ENCODE measurements around the gene ZNF275. TPM values are rescaled to one million over a fixed set of nuclear protein-coding genes. Genes with fewer than 3 reads are reported as not detected.
"Not testable (repeated sequence)": the region's sequence is repeated elsewhere in the genome, so short reads cannot be mapped to it uniquely, and the experiment has no call there.

ZNF275 gene
- total RNA-seq, 1 donor from 2014 or later: 14.8 TPM

DNA sequence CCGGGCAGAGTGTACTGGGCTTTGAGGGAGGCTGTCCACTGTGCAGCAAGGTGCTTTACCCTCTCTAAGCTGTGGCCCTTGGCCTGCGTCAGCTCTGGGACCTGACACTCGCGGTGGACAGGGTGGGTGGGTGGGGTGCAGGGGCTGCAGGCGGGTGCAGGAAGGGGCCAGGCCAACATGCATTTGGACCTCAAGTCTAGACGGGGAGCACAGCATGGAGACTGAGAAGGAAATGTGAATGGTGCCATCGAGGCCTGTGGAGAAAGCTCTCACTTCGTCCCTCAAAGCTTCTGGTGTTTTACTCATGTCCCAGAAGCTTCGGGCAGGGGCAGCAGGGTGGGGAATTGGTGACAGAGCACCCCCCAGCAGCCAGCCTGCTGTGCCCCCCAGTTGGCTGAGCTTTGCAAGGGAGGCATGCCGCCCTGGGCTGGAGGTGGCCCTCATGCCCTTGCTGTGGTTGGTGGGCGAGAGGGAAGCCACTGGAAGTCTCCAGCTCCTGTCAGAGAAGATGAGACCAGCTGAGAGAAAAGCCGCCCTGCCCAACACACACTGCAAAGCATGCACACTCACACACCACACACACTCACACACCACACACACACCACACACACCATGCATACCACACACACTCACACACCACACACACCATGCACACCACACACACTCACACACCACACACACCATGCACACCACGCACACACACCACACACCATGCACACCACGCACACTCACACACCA is 54.9 kb downstream of the ZNF275 start:
- Histone ChIP-seq H3K27me3 (ENCODE audit: insufficient read depth, low read length) (no peaks in the 10 kb centered on the region), H3K4me2 (ENCODE audit: low read length) (no peak overlapping the region)

DNA sequence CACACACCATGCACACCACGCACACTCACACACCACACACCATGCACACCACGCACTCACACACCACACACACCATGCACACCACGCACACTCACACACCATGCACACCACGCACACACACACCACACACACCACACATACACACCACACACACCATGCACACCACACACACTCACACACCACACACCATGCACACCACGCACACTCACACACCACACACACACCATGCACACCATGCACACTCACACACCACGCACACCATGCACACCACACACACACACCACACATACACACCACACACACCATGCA is 55.5 kb downstream of the ZNF275 start:
- not testable (repeated sequence) for H3K9me3 Mint-ChIP-seq (ENCODE audit: unreplicated experiment); H3K27ac ChIP-seq (ENCODE audit: low read depth, low read length); DNase-seq (ENCODE audit: low read depth); H3K36me3 ChIP-seq (ENCODE audit: insufficient read depth, low read length); H3K4me2 ChIP-seq (ENCODE audit: low read length); H3K36me3 Mint-ChIP-seq (ENCODE audit: low read depth, unreplicated experiment); H3K9ac ChIP-seq (ENCODE audit: low read length); H3K27ac Mint-ChIP-seq (ENCODE audit: unreplicated experiment); H3K79me2 ChIP-seq (ENCODE audit: insufficient read depth, low read length); H3K4me1 Mint-ChIP-seq (ENCODE audit: low read depth, unreplicated experiment); H4K20me1 ChIP-seq (ENCODE audit: insufficient read depth, low read length); H3K27me3 ChIP-seq (ENCODE audit: insufficient read depth, low read length); H3K4me3 Mint-ChIP-seq (ENCODE audit: unreplicated experiment); H3K4me1 ChIP-seq (ENCODE audit: insufficient read depth, low read length); H3K9me3 ChIP-seq (ENCODE audit: insufficient read depth, low read depth, low read length); H2AFZ ChIP-seq (ENCODE audit: low read depth, low read length); H3K4me3 ChIP-seq (ENCODE audit: insufficient read depth, low read depth, low read length); H3K27me3 Mint-ChIP-seq (ENCODE audit: low read depth, unreplicated experiment)
- FAIRE-seq: peak; percentile 95

More for the DNA sequence above, 54.9 kb downstream of the ZNF275 start:
- no peaks in the 10 kb centered on the region for H3K9me3 ChIP-seq (ENCODE audit: insufficient read depth, low read depth, low read length)
- TF ChIP-seq EZH2 (IDR thresholded peaks at IDR 0.05; ENCODE audit: insufficient read depth, low read length) (no peak), CTCF (IDR thresholded peaks at IDR 0.05; ENCODE audit: insufficient read depth, low read depth, low read length) (no peak)
- H3K4me1 Mint-ChIP-seq (ENCODE audit: low read depth, unreplicated experiment): peaks cover 2% of the 10 kb centered on the region
- H3K9me3 Mint-ChIP-seq (ENCODE audit: unreplicated experiment): no peaks in the 10 kb centered on the region
- no peaks in the 10 kb centered on the region for H4K20me1 ChIP-seq (ENCODE audit: insufficient read depth, low read length)
- H3K27ac Mint-ChIP-seq (ENCODE audit: unreplicated experiment): no peak overlapping the region
- no peaks in the 10 kb centered on the region for H3K36me3 ChIP-seq (ENCODE audit: insufficient read depth, low read length)
- no peaks in the 10 kb centered on the region for H3K79me2 ChIP-seq (ENCODE audit: insufficient read depth, low read length)
- no peaks in the 10 kb centered on the region for H3K4me1 ChIP-seq (ENCODE audit: insufficient read depth, low read length)
- no peak for DNase-seq (ENCODE audit: low read depth)
- H3K9ac ChIP-seq (ENCODE audit: low read length): no peak overlapping the region
- no peak overlapping the region for H3K4me3 ChIP-seq (ENCODE audit: insufficient read depth, low read depth, low read length)
- H2AFZ ChIP-seq (ENCODE audit: low read depth, low read length): no peak overlapping the region
- no peak for FAIRE-seq
- H3K4me3 Mint-ChIP-seq (ENCODE audit: unreplicated experiment): no peak overlapping the region
- H3K36me3 Mint-ChIP-seq (ENCODE audit: low read depth, unreplicated experiment): no peaks in the 10 kb centered on the region
- no peak overlapping the region for H3K27ac ChIP-seq (ENCODE audit: low read depth, low read length)
- H3K27me3 Mint-ChIP-seq (ENCODE audit: low read depth, unreplicated experiment): no peaks in the 10 kb centered on the region

DNA sequence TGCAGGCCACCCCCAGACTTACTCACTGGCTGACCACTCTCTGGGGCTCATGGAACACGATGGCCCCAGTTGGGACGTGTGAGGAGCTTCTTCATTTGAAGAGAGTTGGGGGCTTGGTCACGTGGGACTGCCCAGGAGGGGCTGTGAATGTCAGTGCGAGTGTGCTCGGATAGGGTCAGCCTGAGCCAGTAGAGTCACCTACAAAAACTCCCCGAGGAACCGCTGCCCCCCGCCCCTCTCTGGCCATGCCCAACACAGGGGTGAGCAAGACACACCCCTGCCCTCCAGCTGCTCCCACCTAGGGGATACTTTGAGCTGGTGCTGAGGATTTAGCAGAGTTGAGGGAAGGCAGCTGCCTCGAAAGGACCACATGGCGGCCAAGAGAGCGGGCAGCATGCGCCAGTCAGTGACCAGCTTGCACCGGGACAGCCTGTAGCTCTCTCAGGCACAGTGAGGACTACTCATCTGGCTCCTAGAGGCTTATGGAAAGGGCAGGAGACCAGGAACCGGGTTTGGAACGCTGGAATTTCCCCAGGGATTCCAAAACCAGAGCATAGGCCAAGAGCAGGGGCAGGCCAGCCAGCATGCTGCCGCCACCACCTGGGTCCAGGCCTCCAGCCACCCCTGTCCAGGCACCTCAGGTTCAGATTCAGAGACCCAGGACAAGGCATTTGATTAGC is 58.8 kb downstream of the ZNF275 start:
- Histone ChIP-seq H3K9me3 (ENCODE audit: insufficient read depth, low read depth, low read length) (no peaks in the 10 kb centered on the region), H3K9ac (ENCODE audit: low read length) (no peak overlapping the region)

More for the DNA sequence above, 58.8 kb downstream of the ZNF275 start:
- no peaks in the 10 kb centered on the region for H3K79me2 ChIP-seq (ENCODE audit: insufficient read depth, low read length)
- no peak overlapping the region for H2AFZ ChIP-seq (ENCODE audit: low read depth, low read length)
- H3K36me3 ChIP-seq (ENCODE audit: insufficient read depth, low read length): no peaks in the 10 kb centered on the region
- FAIRE-seq (no peak), DNase-seq (ENCODE audit: low read depth) (no peak)
- Mint-ChIP-seq H3K27me3 (ENCODE audit: low read depth, unreplicated experiment) (peaks cover 14% of the 10 kb centered on the region), H3K27ac (ENCODE audit: unreplicated experiment) (no peak overlapping the region), H3K4me3 (ENCODE audit: unreplicated experiment) (no peak overlapping the region), H3K36me3 (ENCODE audit: low read depth, unreplicated experiment) (no peaks in the 10 kb centered on the region), H3K9me3 (ENCODE audit: unreplicated experiment) (no peaks in the 10 kb centered on the region), H3K4me1 (ENCODE audit: low read depth, unreplicated experiment) (no peaks in the 10 kb centered on the region)
- H3K4me2 ChIP-seq (ENCODE audit: low read length): no peak overlapping the region
- H3K27me3 ChIP-seq (ENCODE audit: insufficient read depth, low read length): no peaks in the 10 kb centered on the region
- no peaks in the 10 kb centered on the region for H3K4me1 ChIP-seq (ENCODE audit: insufficient read depth, low read length)
- TF ChIP-seq EZH2 (IDR thresholded peaks at IDR 0.05; ENCODE audit: insufficient read depth, low read length) (no peak), CTCF (IDR thresholded peaks at IDR 0.05; ENCODE audit: insufficient read depth, low read depth, low read length) (no peak)
- no peak overlapping the region for H3K27ac ChIP-seq (ENCODE audit: low read depth, low read length)
- no peak overlapping the region for H3K4me3 ChIP-seq (ENCODE audit: insufficient read depth, low read depth, low read length)
- no peaks in the 10 kb centered on the region for H4K20me1 ChIP-seq (ENCODE audit: insufficient read depth, low read length)

All from astrocyte (in vitro differentiated cells and primary cell).